TTC549 (cell line): Measurements from ENCODE around the gene LRP1B.

Experiments used
- FAIRE-seq: peaks from 2 replicates; lab custom pipeline; 2012; peaks lifted over from hg19 to GRCh38; lab: Jason Lieb, UNC

Gene LRP1B

DNA sequence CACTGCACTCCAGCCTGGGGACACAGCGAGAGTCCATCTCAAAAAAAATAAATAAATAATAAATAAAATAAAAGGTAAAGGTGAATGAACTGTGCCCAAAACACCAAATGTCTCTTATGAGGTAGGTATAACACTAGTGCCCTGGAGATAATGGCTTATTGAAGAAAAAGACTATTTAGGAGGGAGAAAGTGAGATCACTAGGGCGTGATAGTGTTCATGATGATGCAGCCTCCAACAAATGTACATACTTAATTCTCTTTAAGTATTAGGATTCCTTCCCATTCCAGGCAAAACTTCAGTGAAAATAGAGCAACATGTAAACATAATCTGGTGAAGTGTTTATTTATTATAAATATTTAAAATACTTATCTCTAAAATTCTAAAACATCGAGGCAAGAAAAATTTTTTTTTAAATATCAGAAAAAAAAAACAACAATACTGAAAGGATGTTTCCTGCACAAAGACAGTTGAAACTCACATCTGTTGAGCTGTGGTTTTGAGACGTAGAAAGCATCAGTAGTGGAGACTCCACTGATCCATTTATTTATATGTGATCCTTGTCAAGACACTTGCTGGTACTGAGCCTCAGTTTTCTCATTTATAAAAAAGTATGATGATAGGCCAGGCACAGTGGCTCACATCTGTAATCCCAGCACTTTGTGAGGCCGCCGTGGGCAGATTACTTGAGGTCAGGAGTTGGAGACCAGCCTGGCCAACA, 183.3 kb downstream of the LRP1B start:
- FAIRE-seq, result no peak

DNA sequence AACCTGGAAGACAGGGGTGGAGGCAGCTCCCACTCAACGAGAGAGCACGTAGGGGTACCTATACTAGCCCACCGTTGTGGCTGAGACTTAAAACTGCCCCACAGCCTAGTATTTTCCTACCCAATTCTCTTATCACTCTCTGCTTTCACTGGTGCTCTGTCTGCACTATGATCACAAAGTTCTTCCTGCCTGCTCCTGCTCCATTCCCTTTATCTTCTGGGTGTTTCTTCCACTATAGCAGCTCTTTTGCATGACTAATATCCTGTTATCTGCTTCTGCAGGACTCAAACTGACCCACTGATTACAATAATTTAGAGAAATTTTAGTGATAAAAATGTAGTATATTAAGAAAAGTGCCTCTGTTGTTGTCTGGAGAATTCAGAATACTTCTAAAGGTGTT, 184.8 kb downstream of the LRP1B start:
- FAIRE-seq, result no peak

DNA sequence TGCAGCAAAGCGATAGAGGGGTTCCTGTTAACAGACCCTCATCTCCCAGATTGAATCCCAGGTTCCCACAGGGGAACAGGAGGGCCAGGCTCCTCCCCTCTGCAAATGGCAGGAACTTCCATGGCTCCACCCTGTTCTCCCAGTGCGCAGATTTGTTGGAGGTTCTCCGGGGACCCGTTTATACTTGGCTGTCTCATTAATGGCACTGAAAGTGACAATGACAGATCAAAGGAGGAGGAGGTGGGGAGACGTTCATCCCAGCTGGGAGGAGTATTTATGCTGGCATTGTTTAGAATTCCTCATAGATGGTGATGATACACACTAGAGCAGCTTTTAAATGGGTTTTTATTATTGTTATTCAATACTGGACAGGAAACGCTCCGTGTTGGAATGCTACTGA, 186.9 kb downstream of the LRP1B start:
- no peak for FAIRE-seq

DNA sequence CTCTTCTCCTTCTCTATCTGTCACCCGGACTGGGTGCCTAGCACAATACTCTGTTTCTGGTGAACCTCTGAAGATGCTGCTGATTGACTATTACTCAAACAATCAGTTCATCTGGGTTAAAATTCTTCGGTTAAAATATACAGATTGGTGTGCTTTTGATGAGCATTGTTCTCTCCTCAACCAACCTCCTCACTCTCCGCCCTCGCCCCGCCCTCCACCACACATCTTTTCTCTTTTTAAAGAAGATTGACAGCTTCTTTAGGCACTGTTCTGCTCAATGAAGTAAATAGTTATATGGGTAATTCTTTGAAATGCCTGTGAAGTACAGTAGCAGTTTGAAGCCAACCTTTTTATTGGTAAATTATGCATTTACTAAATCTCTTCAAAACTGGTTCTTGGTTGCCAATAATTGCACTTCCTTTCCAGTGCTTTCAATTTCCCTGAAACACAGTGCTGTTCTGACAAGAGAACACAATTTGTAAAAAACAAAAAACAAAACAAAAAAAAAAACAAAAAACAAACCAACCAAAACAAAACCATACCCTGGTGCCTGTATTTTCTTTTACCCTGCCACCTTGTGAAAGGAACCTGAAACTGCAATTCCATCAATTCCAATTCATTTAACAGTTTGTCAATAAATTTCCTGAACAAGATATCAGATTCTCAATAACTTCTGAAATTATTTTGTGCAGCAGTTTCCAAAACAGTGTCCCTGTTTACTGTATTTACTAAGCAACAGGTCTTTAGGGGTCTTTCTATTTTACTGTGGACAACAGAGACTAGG, 188.6 kb downstream of the LRP1B start:
- peak; percentile 61 for FAIRE-seq

DNA sequence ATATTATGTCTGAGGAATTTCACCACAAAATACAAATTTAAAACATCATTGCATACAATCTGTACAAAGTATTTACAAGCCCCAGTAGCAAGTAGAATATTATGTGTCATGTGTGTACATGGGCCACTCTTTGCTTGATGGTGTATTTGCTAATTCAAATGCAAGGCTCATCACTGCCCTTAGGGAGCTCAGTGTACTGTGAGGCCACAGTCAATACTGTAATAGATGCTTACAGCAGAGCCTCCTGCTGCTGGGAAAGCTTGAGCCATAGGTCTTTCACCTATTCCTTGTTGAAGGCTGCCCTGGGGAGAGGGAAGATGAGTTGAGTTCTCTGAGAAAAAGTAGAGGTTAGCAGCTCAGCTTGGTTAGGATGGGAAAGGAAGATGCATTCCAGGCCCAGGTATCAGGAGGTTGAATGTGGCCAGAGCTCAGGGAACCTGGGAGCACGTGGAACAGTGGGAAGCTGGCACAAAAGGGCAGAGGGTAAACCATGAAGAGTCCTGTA, 189.6 kb downstream of the LRP1B start:
- no peak for FAIRE-seq

DNA sequence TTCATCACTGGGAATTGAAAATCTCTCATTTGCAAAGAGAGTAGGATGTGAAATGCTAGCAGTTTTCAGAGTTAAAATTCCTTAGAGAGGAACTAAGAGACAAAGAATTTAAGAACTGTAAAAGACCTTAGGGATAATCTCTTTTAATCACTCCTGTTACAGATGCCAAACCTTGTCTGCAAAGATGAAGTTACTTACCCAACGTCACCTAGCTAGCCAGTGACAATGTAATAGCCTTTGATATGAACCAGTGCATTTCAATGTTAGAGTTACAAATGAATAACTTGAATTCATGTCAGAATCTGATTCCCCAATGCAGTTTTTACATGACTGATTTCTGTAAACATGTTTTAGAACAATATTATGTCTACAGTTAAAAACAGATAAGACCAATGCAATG, 190.1 kb downstream of the LRP1B start:
- no peak for FAIRE-seq

DNA sequence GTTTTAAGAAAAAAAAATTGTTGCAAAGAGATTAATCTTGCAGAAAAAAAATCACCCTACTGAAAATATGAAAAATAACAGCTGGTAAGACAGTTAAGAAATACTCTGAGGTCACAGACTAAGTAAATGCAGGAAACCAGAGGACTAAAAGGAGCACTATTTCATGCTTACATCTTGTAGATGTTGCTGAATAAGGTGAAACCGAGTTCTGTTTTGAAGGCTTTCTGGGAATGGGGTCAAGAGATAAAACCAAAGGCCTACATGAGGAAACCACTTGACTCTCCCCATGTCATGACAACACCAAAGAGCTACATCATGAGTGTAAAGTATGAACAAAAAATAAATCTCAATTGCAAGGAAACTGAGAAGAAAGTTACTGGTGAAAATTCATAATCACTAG, 197.6 kb downstream of the LRP1B start:
- FAIRE-seq, result no peak

DNA sequence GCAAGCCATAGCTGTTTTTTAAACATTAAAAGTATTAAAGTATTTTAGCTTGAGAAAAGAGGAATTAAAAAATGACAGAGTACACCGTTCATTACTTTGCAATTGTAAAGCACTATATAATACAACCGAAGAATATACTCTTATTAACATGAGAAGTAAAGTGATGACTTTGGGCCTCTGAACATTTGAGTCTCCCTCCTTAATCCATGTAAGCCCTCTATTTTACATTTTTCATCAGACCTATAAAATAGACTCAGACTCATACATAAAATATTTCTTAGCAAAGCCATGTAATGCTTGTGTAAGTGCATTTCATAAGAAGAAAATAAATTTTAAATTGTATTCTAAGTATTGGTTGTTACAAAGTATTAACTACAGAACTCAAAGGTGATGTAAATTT, 198.6 kb downstream of the LRP1B start:
- no peak for FAIRE-seq

DNA sequence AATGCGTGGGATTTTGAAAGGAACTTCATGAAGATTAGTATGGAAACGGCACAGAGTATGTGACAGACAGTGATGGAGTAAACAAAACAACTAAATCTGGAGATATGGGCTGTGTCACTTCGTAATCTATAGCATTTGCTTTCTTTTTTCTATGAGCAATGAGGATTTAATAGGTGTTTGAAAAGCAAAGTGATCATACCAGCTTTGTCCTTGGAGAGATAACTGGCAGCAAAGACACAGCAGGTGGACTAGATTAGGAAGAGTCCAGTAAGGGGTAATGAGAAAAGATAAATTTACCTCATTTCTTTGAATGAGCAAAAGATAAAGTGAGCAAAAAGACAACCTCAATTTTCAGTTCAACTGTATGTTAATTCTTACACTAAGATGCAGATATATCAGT, 199.0 kb downstream of the LRP1B start:
- FAIRE-seq, result no peak

DNA sequence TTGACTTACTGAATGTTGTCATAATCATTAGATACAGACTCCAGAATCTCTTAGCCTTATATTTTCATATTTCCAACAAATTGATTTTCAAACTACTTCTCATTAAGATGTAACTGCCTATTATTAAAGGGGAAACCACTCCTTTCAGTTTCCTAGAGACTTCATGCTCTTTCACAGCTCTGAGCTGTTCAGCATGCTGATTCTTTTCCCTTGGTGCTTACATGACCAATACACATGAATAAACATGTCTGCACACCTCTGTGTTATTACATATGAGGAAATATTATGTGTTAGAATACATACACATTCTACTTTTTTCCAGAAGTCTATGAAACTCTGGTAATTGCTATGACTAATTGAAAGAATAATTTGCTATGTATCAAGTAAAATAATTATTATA, 200.0 kb downstream of the LRP1B start:
- FAIRE-seq, result no peak

DNA sequence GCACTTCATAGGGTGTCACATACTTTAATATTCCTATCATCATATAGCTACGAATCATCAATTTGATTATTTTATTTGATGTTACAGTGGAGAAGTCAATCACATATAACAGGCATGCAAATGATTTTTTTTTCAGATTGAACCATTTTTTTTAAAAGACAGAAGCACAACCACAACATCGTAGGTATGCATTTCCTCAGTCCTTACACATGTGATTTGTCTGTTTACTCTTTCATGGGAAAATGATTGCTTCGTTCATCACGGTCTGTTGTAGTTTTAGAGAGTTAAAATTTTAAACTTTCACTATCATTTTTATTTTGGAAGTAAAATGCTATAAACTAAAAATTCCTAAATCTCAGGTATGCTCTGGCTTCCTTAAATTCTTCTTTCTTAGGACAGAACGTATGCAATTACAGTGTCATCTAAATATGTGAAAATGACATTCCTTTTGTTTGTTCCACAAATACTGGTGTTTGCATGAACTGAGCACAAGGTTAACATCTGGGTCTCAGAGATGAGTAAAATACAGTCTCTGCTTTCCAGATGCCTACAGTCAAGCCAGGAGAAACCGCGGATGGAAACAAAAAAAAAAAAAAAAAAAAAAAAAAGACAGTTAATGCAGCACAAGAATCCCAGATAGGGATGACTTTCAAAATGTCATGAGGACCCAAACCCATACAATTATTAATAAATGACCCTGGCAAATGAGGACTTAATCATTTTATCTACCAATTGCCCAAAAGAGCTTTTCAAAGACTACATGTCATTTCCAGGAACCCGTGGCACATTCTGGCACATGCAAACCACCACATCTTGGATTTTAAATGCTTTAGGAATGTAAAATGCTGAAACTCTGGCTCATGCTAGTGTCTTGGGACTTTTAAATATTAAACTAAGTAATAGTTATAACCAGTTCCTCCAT, 201.2 kb downstream of the LRP1B start:
- no peak for FAIRE-seq

DNA sequence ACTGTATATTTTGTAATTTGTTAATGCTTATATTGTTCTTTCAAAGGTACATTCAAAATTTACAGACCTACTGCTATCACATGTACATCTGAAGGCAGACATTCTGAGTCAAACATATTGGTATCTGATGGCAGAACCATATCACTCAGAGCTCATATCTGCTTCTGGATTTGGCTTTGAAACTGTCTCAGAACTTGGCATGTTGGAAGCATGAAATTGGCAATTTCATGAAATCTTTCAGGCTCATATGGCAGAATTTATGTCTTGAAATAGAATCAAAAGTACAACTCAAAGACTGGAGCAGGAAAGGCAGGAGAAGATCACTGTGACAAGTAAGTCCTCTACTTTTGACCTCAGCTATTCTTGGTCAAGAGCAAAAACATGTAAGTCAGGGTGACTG, 202.3 kb downstream of the LRP1B start:
- no peak for FAIRE-seq

DNA sequence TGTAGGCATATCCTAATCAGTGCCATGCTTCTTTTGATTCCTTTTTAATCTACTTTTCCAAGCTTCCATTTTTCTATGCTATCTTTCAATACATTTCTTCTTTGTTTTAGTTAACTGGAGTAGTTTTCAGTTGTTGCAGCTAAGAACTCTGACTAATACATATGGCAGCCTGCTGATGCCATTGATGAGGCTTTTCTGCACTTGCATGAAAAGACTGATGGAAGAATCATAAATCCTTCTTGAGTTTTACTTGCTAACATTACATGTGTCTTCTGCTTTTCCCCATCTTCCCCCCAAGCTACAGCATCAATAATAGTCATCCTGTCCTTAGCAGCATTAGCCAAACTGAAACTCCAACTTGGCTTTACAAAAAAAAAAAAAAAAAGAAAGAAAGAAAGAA, 203.3 kb downstream of the LRP1B start:
- no peak for FAIRE-seq

DNA sequence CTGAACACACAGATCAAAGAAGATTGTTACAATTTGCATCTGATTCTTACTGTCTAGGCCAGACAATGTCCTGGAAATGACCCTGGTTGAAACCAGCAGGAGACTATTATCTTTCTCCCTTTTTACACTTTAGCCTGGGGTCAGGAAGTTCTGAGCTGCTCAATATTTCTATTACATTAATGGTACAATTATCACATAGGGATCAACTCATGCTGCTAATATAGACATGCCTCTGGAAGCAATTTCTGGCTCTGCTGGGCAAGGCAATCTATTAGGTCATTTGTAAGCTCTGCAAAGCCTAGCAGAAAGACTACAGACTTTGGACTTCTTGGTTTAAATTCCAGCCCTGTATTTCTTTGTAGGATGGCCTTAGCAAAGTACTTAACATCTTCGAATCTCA, 205.3 kb downstream of the LRP1B start:
- FAIRE-seq, result no peak

DNA sequence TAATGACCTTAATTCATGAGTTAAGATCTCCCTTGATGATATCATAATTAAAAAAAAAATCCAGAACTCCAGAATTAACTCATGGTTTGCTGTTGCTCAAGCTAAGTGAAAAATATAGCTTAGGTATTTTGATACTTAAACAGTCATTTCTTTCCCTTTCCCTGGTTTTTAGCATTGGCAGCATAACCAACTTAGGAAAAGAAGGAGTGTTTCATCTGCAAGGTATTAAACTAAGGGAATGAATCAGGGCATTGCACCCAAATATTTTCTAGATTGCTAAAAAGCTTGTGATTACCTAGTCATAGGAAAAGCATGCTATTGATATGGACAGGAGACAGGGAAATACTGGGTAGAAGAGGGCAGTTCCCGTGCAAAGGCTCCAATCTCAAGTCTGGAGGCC, 207.2 kb downstream of the LRP1B start:
- FAIRE-seq, result no peak

DNA sequence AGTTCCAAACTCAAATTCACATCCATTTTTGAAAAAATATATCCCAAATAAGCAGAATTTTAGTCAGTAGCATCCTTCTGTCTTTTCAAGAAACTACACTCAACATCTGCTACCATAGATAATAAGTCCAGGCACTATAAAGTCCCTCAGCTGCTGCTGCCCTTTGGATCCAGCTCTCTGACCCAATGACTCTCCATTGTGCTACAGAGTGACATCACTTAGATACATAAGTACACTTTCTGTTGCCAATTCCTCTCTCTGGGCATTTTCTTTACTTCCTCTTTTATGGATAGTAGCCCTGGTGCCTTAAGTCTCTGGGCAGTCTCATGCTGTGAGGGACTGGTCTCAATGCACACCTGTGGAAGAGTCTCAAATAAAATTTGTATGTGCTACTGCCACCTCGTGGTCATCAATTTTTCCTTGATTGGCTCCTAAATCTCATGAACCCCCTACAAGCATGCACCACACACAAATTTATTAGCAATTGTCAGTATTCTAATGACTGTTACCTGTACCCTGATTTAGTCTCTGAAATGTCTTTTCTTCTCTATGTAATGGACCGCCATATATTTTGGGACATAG, 219.2 kb downstream of the LRP1B start:
- FAIRE-seq, result no peak

DNA sequence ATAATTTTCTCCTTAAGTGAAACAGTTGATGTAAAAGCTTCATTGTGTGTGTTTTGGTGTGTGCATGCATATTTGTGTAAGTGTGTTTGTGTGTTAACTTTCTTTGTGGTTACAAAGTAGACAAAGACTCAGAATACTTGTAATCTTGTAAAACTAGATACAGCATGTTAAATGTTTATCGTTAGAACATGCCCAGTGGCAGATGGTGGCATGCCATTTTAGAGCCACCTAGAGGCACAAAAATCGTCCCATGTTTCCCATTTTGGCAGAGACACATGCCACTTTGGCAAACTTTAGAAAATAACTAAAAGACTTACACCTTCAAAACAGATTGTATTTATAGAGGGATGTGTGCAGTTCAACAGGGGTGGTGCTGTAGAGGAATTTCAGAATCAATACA, 224.1 kb downstream of the LRP1B start:
- no peak for FAIRE-seq

DNA sequence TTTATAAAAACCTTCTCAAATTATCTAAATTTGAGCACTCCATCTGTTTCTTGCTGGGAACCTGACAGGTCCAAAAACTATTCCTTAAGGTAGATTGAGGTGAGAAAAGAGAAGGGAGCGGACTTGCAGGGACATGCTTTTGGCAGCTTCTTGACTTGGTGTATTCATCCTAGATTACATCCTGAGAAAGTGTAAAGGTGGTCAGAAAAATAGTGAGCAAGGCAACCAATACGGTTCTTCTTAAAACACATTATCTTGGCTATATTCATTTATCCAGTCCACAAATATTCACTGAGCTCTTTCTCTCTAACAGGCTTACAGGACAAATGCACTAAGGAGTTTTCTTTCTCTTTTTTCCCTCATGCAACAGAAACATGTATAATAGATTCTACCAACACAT, 230.0 kb downstream of the LRP1B start:
- FAIRE-seq, result no peak

DNA sequence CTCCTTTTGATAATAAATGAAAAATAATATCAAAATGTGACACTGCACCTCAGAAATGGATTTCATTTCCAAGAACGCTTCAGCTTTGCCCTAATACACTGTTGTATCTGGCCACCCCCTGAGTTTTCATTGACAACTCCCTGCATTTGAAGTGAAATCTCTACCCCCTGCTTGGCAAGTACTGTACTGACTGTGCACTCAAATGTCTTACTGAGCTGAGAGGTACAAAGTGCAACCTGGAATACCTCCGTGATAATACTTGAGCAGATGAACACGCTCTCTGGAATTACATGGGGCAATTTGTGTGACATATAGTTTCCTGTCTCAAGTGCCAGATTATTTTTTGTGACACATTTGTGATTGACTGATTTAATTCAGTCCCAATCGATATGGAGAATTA, 231.1 kb downstream of the LRP1B start:
- FAIRE-seq, result no peak

DNA sequence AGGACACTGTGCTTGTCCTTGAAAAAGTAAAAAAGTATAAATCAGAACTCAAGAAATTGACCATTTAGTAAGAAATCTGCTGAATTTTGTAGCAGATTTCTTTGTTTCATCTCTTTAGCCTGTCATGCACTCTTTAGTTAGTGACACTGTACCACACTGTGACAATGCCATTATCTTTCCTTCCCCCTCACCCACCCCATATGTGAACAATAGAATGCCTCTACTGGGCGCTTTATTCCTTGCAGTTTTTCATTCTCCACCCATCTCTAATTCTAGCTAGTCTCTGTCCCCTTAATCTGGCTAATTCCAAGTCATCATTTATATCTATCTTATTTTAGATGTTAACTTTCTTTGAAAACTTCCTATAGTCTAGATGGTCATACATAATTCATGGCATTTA, 241.0 kb downstream of the LRP1B start:
- no peak for FAIRE-seq

DNA sequence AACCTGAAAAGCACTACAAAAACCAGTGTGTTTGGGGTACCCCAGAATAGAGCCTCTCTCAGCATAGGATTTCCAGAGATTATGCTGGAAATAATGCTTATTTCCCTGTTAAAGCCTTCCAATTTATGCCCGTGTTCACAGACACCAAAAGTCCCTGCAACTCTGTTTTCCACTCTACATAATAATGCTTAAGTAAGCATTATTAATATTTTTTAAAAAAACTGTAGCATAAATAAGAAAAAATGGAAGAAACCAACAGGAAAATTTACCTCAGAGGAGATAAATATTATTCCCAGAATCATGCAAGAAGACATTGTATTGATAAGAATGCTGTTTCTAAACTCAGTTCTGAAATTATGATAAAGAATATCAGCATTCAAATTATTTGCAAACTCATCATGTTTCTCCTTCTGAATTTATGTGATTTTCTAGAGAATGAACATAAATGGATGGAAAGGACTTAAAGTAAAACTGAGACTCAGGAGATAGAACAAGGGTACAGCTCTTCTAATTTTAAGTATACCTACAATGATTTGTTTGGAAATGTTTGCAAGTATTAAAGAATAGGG, 241.7 kb downstream of the LRP1B start:
- no peak for FAIRE-seq

DNA sequence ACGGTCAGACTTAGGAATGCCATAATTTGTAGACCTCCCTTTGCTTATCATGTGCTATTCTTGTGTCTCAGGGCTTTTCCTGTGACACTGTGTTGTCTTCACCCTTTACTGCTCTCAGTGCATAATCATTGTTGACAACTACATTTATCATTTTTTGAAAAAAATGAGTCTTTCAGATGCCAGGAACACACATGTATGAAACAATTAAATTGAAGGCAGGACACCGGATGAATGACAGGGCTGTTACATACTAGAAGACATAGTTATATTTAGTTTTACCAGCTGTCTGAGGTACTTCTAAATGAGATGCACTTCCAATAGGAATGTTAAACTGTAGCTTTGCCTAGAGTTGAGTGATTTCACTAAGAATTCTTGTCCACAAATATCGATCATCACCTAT, 243.5 kb downstream of the LRP1B start:
- FAIRE-seq, result no peak
